Naive B cell (primary cell): ENCODE results near the gene NKAPD1. TPM values are rescaled to one million over a fixed set of nuclear protein-coding genes. Genes with fewer than 3 reads are reported as not detected.
A peak's percentile ranks its signal among the peaks of the same experiment; 100 is the strongest.
"Not testable (repeated sequence)": the region's sequence is repeated elsewhere in the genome, so short reads cannot be mapped to it uniquely, and the experiment has no call there.

Experiments
- ATAC-seq, 2 donors: fragments of 150-1000 bp; cut with Tn5 transposase; 2 replicates each; pipeline ENCODE4 v1.10.0; 2021; ENCODE audit warnings: low read depth in 2 of 2, mild to moderate bottlenecking in 2 of 2, moderate library complexity in 2 of 2
- DNase-seq: peaks from one replicate; pipeline ENCODE4 v3.0.0; 2022
- H3K27ac Mint-ChIP-seq, 6 donors: one replicate each; pipeline ENCODE4 v1.8.0; 2020 to 2022; ENCODE audit warnings: mild to moderate bottlenecking in 6 of 6, mixed read lengths in 6 of 6, moderate library complexity in 5 of 6, inconsistent platforms in 2 of 6
- H3K27me3 Mint-ChIP-seq, 3 donors: one replicate each; pipeline ENCODE4 v1.8.0; 2021 to 2022; ENCODE audit warnings: mixed read lengths in 3 of 3, mild to moderate bottlenecking in 1 of 3
- H3K36me3 Mint-ChIP-seq, 2 donors: one replicate each; pipeline ENCODE4 v1.8.0; 2020 to 2022; ENCODE audit warnings: mixed read lengths in 2 of 2, inconsistent platforms in 1 of 2, mild to moderate bottlenecking in 1 of 2
- H3K4me1 Mint-ChIP-seq, 3 donors: one replicate each; pipeline ENCODE4 v1.8.0; 2020 to 2022; ENCODE audit warnings: mixed read lengths in 3 of 3, inconsistent platforms in 1 of 3, mild to moderate bottlenecking in 1 of 3, moderate library complexity in 1 of 3
- H3K4me3 Mint-ChIP-seq, 8 donors: one replicate each; pipeline ENCODE4 v1.8.0; 2020 to 2022; ENCODE audit warnings: mild to moderate bottlenecking in 8 of 8, mixed read lengths in 8 of 8, moderate library complexity in 8 of 8, inconsistent platforms in 2 of 8
- H3K9me3 Mint-ChIP-seq, 7 donors: one replicate each; pipeline ENCODE4 v1.8.0; 2020 to 2022; ENCODE audit warnings: mixed read lengths in 7 of 7, mild to moderate bottlenecking in 5 of 7, inconsistent platforms in 2 of 7, moderate library complexity in 1 of 7
- polyA plus RNA-seq, 6 donors: library from polyadenylated mRNA; unstranded; fragments of 300-500 nt; fragmentation: Illumina TruSeq; gene quantifications; one replicate each; pipeline ENCODE4 v1.2.3, GENCODE V29; 2021; ENCODE audit warnings: low read depth in 6 of 6

NKAPD1 gene
- polyA plus RNA-seq, 6 donors from 2014 or later: 3.7 to 18.6 (median 10.7) TPM

GRCh38 chr11:112048256-112048655 is 25.8 kb upstream of the NKAPD1 start:
- ATAC-seq: peak; percentile 34 to 38

GRCh38 chr11:112049777-112050176 is 24.3 kb upstream of the NKAPD1 start:
- Mint-ChIP-seq H3K4me1 (peaks cover 29 to 54% (median 47%) of the 10 kb centered on the region in 3 donors), H3K9me3 (no peaks in the 10 kb centered on the region), H3K27ac (peak overlapping the region in 3 of 6 donors; percentile 8 to 95 (median 88)), H3K4me3 (peak overlapping the region in 1 of 8 donors; percentile 69), H3K27me3 (no peaks in the 10 kb centered on the region), H3K36me3 (peaks cover 0 to 28% of the 10 kb centered on the region in 2 donors)
- ATAC-seq (no peak), DNase-seq (no peak)

More at GRCh38 chr11:112048256-112048655, 25.8 kb upstream of the NKAPD1 start:
- H3K4me1 Mint-ChIP-seq: peaks cover 29 to 54% (median 47%) of the 10 kb centered on the region in 3 donors
- H3K27me3 Mint-ChIP-seq, H3K9me3 Mint-ChIP-seq: not testable (repeated sequence)
- DNase-seq: peak; percentile 20
- H3K27ac Mint-ChIP-seq: peak overlapping the region in 5 of 6 donors; percentile 5 to 91 (median 88)
- peaks cover 0 to 30% of the 10 kb centered on the region in 2 donors for H3K36me3 Mint-ChIP-seq
- H3K4me3 Mint-ChIP-seq: peak overlapping the region in 7 of 8 donors; percentile 6 to 74 (median 39)

DNA sequence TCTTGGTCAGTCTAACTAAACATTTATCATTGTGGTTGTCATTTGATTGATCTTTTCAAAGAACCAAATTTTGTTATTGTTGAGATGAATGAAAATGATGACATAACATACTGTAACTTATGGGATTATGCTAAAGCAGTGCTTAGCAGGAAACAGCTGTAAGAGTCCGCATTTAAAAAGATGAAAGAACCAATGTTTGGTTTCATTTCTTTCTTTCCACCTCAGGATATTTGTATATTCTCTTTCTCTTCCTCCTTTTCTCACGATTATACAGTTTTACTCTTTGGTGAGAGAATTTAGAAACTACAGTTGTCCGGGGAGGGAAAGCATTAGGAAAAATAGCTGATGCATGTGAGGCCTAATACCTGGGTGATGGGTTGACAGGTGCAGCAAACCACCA is 23.4 kb upstream of the NKAPD1 start:
- Mint-ChIP-seq H3K27ac (peak overlapping the region; percentile 64 to 95 (median 89)), H3K36me3 (peaks cover 0 to 28% of the 10 kb centered on the region in 2 donors), H3K9me3 (no peaks in the 10 kb centered on the region), H3K27me3 (no peaks in the 10 kb centered on the region), H3K4me1 (peaks cover 29 to 54% (median 47%) of the 10 kb centered on the region in 3 donors), H3K4me3 (peak overlapping the region; percentile 16 to 80 (median 58))
- peak; percentile 25 for DNase-seq
- peak; percentile 84 for ATAC-seq

DNA sequence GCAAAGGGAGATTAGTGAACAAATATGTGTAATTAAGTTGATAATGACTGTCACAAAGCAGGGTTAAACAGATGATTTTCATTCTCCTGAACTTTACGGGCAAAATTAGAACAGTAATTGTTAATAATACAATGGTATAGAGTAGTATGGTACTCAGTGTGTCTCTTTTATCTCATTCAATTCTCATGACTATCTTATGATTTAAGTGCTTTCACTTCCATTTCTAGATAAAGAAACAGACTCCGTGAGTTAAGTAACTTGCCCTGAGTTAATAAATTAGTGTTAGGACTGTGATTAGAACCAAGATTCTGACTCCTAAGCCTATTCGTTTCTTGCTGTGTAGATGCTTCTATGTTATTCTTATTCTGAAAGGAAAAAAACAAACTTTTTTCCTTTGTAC is 22.3 kb upstream of the NKAPD1 start:
- no peak for ATAC-seq
- Mint-ChIP-seq H3K27me3 (no peaks in the 10 kb centered on the region), H3K9me3 (no peaks in the 10 kb centered on the region), H3K4me1 (peaks cover 29 to 54% (median 47%) of the 10 kb centered on the region in 3 donors), H3K27ac (peak overlapping the region; percentile 21 to 93 (median 82)), H3K36me3 (peaks cover 0 to 22% of the 10 kb centered on the region in 2 donors), H3K4me3 (peak overlapping the region in 4 of 8 donors; percentile 20 to 55 (median 34))
- no peak for DNase-seq

GRCh38 chr11:112057170-112057569 is 16.9 kb upstream of the NKAPD1 start:
- no peaks in the 10 kb centered on the region for H3K9me3 Mint-ChIP-seq
- peak overlapping the region in 1 of 6 donors; percentile 33 for H3K27ac Mint-ChIP-seq
- H3K27me3 Mint-ChIP-seq: no peaks in the 10 kb centered on the region
- peaks cover 0 to 8% of the 10 kb centered on the region in 2 donors for H3K36me3 Mint-ChIP-seq
- H3K4me1 Mint-ChIP-seq: peaks cover 0 to 6% (median 5%) of the 10 kb centered on the region in 3 donors
- ATAC-seq (no peak), DNase-seq (no peak)
- no peak overlapping the region for H3K4me3 Mint-ChIP-seq

DNA sequence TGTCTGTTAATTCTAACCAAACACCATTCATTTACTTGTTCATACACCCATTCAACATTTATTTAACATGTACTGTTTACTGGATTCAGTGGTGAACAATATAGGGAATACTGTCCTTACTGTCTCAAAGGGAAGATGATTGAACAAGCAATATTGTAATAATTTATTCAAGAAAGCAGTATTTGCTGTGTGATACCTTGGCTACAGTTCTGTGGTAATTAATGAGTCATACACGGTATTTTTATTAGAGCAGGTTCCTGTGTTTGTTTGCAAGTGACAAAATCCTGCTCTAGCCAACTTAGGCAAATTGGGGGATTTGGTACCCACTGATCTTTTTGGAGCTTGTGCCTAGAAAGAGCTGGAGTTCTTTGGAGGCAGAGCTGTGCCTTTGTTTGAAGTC is 16.0 kb upstream of the NKAPD1 start:
- ATAC-seq (no peak), DNase-seq (no peak)
- Mint-ChIP-seq H3K4me3 (no peak overlapping the region), H3K9me3 (no peaks in the 10 kb centered on the region), H3K27me3 (no peaks in the 10 kb centered on the region), H3K4me1 (no peaks in the 10 kb centered on the region), H3K36me3 (peaks cover 0 to 8% of the 10 kb centered on the region in 2 donors), H3K27ac (no peak overlapping the region)

DNA sequence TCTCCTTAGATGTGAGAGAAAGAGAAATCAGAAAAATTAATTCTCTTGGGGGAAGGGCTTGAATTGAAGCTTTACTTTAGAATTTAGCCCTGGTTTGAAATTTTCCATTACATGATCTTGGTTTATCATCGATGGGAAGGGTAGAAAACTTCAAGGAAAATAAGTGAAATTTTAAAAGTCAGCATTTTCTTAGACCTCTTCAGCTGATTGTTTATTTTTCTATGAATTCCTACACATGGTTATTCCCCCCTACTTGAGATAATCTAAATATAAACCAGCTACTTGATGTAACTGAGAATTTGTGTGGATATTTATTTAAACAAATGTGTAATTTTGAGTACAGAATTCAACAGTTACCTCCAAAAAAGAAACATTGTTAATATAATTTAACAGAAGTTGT is 11.2 kb upstream of the NKAPD1 start:
- H3K27ac Mint-ChIP-seq: no peak overlapping the region
- no peaks in the 10 kb centered on the region for H3K4me1 Mint-ChIP-seq
- no peak overlapping the region for H3K4me3 Mint-ChIP-seq
- ATAC-seq (no peak), DNase-seq (no peak)
- peaks cover 0 to 4% of the 10 kb centered on the region in 2 donors for H3K36me3 Mint-ChIP-seq
- no peaks in the 10 kb centered on the region for H3K9me3 Mint-ChIP-seq
- peaks cover 0 to under 1% (median 0%) of the 10 kb centered on the region in 3 donors for H3K27me3 Mint-ChIP-seq

DNA sequence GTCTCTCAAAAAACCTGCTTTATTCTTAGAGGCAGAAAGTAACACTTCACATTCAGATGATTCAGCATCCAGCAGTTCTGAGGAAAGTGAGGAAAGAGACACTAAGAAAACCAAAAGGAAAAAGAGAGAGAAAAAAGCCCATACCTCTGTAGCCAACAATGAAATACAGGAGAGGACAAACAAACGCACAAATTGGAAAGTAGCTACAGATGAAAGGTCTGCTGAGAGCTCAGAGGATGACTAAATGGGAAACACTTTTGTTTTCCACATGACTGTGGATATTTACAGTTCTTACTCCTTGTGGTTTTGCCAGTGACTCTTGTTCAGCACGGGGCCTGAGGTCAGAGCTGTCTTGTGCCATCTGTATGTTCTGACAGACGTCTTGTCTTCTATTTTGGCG is 8.6 kb downstream of the NKAPD1 start:
- ATAC-seq: no peak
- no peaks in the 10 kb centered on the region for H3K9me3 Mint-ChIP-seq
- H3K27me3 Mint-ChIP-seq: no peaks in the 10 kb centered on the region
- H3K4me3 Mint-ChIP-seq: peak overlapping the region in 1 of 8 donors; percentile 93
- peaks cover 27 to 29% (median 29%) of the 10 kb centered on the region in 3 donors for H3K4me1 Mint-ChIP-seq
- DNase-seq: no peak
- H3K27ac Mint-ChIP-seq: no peak overlapping the region
- peaks cover 3 to 22% of the 10 kb centered on the region in 2 donors for H3K36me3 Mint-ChIP-seq

DNA sequence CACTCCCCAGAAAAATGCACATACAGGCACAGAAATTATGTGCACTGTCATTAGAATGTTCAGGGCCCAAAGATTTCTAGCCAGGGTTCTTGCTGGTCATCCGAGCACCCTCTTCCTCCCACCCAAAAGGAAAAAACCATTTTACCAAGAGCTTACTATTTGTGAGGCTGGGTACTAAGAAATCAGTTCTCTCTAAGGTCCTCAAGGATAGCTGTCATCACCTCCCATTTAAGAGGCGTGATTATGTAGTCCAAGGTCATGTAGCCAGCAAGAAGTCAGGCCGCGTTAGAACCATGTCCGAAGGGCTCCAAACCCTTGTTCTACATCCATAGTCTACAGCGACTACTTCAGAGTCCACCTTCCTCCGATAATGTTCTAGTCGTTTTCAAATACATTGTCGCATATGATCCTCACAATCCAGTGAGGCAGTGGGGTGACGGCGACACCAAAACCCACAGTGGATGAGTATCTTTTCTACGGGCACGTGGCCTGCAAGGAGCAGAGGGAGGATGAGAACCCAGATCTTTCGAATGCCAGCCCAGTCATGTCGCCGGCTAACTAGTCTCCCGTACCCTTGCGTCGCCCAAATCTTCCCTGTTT is 11.8 kb downstream of the NKAPD1 start:
- Mint-ChIP-seq H3K9me3 (no peaks in the 10 kb centered on the region), H3K4me3 (peak overlapping the region; percentile 93 to 100 (median 99)), H3K4me1 (peaks cover 45 to 50% (median 49%) of the 10 kb centered on the region in 3 donors), H3K27ac (peak overlapping the region; percentile 96 to 99 (median 98)), H3K27me3 (no peaks in the 10 kb centered on the region), H3K36me3 (peaks cover 14 to 42% of the 10 kb centered on the region in 2 donors)
- ATAC-seq (peak; percentile 11 to 18), DNase-seq (no peak)

- Mint-ChIP-seq H3K27me3 (no peaks in the 10 kb centered on the region), H3K4me1 (peaks cover 50 to 52% (median 50%) of the 10 kb centered on the region in 3 donors), H3K4me3 (peak within 1 kb of the TSS; percentile 93 to 100 (median 99)), H3K27ac (peak within 1 kb of the TSS; percentile 96 to 99 (median 98)), H3K9me3 (no peaks in the 10 kb centered on the region), H3K36me3 (peaks cover 21 to 49% of the 10 kb centered on the region in 2 donors)
- DNase-seq (peak; percentile 97), ATAC-seq (peak; percentile 90)
These were observed 12.5 kb downstream of the NKAPD1 start, which contains the start of the genes SDHD and TIMM8B for GRCh38 chr11:112086422-112087191. TSS of gene SDHD (plus strand) at chr11:112086873. CDS start at chr11:112086908, 35 bp downstream. TSS of gene TIMM8B (minus strand) at chr11:112086756. CDS start at chr11:112086723, 33 bp downstream.

GRCh38 chr11:112087212-112087611 is 13.1 kb downstream of the NKAPD1 start:
- Mint-ChIP-seq H3K27me3 (no peaks in the 10 kb centered on the region), H3K27ac (peak overlapping the region; percentile 96 to 99 (median 98)), H3K36me3 (peaks cover 24 to 53% of the 10 kb centered on the region in 2 donors), H3K9me3 (no peaks in the 10 kb centered on the region), H3K4me3 (peak overlapping the region; percentile 93 to 100 (median 99)), H3K4me1 (peaks cover 50 to 51% (median 50%) of the 10 kb centered on the region in 3 donors)
- DNase-seq: no peak
- no peak for ATAC-seq

- not testable (repeated sequence) for DNase-seq, ATAC-seq, H3K4me1 Mint-ChIP-seq
These were observed 21.2 kb downstream of the NKAPD1 start for GRCh38 chr11:112095302-112095701.

DNA sequence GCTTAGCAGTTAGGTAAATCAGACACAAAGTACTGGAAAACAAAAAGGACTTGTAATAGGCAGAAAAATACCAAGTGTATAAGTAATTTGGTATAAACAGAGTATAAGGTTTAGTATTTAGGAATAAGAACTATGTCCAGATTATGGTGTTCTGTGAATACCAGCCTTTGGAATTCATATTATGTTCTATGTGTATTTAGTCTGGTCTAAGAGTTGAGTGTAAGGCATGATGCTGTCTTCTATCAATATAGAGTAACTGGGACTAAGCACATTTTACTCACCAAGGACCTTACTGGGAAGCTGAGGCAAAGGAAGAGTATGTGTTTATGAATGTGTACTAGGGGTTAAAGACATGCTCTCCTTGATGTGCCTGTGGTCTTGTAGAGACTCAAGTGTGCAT is 22.1 kb downstream of the NKAPD1 start:
- Mint-ChIP-seq H3K27me3 (no peaks in the 10 kb centered on the region), H3K27ac (no peak overlapping the region), H3K9me3 (no peaks in the 10 kb centered on the region), H3K36me3 (peaks cover 27 to 33% of the 10 kb centered on the region in 2 donors), H3K4me3 (no peak overlapping the region), H3K4me1 (peaks cover 0 to 9% (median 4%) of the 10 kb centered on the region in 3 donors)
- ATAC-seq: no peak
- DNase-seq: no peak

More at GRCh38 chr11:112095302-112095701, 21.2 kb downstream of the NKAPD1 start:
- H3K9me3 Mint-ChIP-seq, H3K27me3 Mint-ChIP-seq, H3K4me3 Mint-ChIP-seq, H3K27ac Mint-ChIP-seq: not testable (repeated sequence)
- peaks cover 30 to 37% of the 10 kb centered on the region in 2 donors for H3K36me3 Mint-ChIP-seq
